GM18870 (cell line): Measurements from ENCODE around the gene UCHL1.
A peak's percentile ranks its signal among the peaks of the same experiment; 100 is the strongest.

Source experiments
- ATAC-seq: cut with Tn5 transposase; IDR thresholded peaks from one replicate; pipeline ENCODE4 v1.9.1; 2021; ENCODE audit warnings: moderate library complexity; ENCODE audit not compliant: unreplicated experiment

UCHL1 gene

GRCh38 chr4:41256740-41257256 lies at the start of gene UCHL1:
Gene UCHL1 (plus strand): TSS chr4:41256928. CDS start chr4:41256977, 49 bp downstream.
- no peak for ATAC-seq

GRCh38 chr4:41207291-41207831 lies 49.4 kb upstream of the UCHL1 start:
- ATAC-seq = no peak

DNA sequence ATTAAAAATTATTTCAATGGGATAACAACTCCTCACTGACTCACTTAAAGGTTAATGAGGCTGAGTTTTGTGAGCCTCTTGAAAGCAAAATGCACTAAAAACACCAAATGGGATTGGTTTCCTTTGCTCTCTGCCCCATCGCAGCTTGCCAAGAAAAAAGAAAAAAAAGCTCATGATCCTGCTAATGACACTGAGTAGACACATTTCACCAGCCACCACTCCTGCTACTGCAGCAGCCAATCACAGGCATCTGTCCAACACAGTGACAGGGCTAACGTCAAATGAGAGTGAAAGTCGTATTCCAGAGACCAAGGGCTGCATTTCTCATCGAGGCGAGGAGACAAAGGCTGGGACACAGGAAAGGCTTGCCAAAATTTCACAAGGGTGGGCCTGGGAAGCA lies 47.5 kb upstream of the UCHL1 start:
- no peak for ATAC-seq

- no peak for ATAC-seq
Measured at GRCh38 chr4:41209901-41210300, 46.8 kb upstream of the UCHL1 start.

DNA sequence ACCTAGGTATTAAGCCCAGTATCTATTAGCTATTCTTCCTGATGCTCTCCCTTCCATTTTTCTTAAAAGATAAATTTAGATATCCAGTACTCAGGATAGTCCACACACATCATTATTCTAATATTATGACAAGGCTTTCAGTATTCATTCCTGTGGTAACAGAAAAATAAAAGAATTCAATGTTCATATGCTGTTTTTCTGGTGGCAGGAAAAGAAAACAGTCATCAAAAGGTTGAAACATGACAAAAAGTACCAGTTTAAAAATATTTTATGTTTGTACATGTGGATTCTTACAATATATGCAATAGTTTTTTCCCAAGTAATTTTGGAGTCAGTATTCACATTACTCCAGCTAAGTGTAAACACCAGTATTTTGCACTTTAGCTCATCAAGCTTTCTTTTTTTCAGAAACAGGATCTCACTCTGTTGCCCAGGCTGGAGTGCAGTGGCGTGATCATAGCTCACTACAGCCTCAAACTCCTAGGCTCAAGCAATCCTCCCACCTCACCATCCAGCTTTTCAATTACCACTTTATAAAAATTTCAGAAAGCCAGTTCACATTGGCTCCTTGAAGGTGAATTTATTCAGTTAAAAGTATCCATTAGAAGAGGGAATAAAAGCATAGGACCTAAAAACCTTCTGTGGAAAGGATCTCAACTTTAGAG lies 44.6 kb upstream of the UCHL1 start:
- no peak for ATAC-seq

DNA sequence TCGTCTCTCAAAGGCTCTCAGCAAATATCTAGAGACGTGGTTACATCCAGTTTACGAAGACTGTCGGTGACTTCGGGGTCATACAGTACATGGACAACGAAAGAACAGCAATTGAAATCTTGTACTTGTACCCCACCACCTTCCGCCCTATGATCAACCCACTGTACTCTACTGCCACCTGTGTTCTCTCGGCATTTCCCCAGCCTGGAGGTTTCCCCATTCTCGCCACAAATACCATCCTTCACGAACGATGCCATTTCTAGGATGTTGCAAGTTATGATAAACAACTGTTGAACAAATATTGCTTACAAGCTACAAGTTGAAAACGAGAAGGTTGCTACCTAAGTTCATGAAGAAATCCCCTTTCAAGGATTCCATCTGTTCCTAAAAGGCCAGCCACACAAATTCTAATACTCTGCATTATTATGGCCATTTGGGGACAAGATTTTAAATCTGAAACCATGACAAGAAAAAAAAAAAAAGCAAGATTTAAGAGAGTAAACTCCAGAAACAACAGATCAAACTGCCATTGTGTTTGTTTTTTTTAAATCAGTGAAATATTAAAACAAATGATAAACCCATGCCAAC lies 44.0 kb upstream of the UCHL1 start:
- ATAC-seq = peak; percentile 27

DNA sequence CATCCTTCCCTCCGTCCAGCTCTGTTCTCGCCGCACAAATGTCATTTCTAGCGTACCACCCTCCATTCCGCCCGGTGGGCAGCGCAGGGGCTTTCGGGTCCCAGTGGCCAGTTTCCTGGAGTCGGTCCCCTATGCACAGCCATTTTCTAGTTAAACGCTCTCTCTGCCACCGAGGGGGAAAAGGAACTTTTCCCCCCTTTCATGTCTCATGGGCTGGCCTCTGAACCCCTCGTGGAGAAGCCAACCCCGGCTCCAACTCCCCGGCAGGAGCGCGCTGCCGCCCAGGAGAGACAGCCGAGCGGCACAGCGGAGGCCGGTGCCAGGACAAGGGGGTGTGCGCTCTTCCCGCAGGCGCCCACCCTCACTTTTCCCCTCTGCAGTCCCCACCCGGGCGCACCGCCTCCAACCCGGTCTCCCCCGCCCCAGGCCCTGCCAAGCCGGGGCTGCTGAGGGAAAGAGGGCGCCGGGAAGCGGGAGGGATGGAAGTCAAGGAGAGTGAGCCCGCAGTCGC lies 43.0 kb upstream of the UCHL1 start:
- ATAC-seq = peak; percentile 1

DNA sequence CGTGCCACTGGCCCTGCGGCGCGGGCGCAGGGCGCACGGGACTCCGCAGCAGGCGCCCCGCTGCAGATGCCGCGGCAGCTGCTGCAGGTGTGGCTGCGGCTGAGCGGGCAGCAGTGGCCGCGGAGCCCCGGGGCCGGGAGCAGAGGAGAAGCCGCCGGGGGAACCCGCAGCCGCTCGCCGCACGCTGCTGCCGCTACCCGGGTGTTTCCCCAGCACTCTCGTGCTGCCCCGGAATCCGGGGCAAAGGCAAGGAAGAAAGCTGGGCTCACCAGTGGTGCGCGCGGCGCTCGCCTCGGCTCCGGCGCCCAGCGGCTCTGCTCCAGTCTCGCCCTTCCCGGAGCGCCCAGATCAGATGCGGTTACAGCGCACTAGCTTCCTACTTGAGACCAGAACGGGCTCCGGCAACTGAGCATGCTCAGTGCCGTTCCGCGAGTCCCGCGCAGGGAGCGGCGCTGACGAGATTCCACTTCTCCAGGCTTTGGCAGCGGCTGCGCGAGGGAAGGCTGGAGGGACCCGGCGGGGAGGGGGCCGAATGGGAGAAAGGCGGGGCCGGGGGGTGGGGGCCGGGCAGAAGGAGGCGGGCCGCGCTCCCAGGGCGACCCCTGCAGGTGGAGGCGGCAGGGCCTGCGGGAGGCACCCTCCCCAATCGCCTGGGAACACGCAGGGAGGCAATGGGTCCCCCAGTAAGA lies 42.4 kb upstream of the UCHL1 start, which contains the start of gene APBB2:
TSS of gene APBB2 (minus strand) at position 407 of the 689 bp plus-strand sequence. CDS start 181,288 bp downstream, outside the sequence.
- peak; percentile 42 for ATAC-seq

GRCh38 chr4:41214825-41215146 lies 41.9 kb upstream of the UCHL1 start:
- ATAC-seq = peak; percentile 5

DNA sequence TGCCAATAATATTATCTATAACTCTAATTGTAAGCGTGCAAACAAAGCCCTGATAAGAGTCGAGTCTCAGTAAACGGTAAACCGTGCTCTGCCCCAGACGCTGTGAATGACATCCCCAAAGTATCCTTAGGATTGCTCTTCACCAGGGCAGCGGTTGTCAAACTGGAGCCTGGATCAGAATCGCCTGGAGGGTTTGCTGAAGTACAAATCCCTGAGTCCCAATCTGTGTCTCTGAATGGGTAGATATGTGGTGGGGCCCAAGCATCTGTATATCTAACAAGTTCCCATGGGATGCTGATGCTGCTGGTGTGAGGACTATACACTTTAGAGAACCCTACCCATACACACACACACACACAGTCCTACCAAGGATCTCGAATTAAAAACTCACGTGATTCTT lies 41.6 kb upstream of the UCHL1 start:
- ATAC-seq = no peak

- no peak for ATAC-seq
Measured at GRCh38 chr4:41215969-41216293, 40.8 kb upstream of the UCHL1 start.

- no peak for ATAC-seq
Measured at GRCh38 chr4:41216294-41217019, 40.3 kb upstream of the UCHL1 start.

DNA sequence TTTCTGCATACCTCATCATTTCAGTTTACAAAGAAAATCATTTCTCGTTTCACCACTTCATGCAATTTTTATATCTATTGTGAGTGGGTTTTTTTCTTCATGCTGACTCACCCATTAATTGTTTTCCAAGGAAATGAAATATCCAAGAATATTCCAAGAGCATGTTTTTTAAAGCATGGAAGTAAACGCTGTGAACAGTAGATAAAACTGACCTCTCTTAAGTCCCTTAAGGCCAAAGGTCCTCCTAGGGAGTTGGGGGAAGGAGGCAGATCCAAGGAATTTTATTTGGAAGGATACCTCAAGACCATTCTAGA lies 39.8 kb upstream of the UCHL1 start:
- no peak for ATAC-seq

- no peak for ATAC-seq
Measured at GRCh38 chr4:41217374-41217773, 39.4 kb upstream of the UCHL1 start.

- no peak for ATAC-seq
Measured at GRCh38 chr4:41218703-41219102, 38.0 kb upstream of the UCHL1 start.

GRCh38 chr4:41219421-41219950 lies 37.2 kb upstream of the UCHL1 start:
- no peak for ATAC-seq

DNA sequence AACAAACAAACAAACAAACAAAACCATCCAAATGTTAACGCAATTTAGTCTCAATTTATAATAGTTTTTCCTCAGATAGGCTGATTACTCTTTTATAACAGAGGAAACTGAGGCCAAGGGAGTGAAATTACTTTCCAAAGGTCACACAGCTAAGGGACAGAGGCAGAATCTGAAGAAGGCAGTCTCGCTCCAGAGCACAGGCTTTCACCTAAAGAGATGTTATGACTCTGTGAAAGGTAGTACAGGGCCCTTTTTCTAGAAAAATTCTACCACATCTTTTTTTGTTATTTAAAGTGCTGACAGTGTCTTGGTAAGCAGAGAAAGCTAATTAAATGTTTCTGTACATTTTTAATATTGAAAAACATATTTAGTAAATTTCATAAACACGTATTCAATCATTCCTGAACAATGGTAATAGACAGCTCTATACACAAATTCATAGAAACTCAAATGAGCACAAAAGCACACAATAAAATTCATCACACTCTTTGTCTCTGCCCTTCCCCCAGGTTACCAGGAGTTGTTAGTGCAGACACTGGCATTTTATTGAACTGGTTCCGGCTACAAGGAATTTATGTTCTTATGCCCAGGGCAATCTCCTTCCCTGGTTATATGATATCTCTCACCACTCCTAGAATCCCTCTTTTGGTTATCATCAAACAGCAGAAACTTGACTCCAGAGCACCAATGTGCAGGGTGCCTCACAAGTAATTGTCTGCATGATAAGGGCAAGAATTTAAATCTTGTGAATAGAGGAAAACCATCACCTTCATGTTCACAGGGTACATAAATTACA lies 34.7 kb upstream of the UCHL1 start:
- no peak for ATAC-seq

DNA sequence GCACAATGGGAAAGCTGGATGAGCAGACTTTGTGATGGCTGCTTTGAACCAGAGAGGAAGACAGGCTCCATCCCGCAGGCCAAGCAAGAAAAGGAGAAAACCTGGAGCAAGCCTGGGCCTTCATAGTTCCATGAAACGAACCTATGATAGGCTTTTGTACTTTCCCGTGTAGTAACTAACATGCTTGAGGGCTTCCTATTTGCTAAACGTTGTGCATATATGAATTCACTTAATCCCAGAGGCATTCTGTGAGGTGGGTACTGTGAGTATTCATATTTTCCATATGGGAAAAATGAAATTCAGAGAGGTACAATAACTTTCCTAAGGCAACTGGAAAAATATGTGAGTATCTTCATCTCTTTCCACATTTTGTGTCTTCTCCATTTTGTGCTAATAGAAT lies 28.8 kb upstream of the UCHL1 start:
- ATAC-seq = no peak

DNA sequence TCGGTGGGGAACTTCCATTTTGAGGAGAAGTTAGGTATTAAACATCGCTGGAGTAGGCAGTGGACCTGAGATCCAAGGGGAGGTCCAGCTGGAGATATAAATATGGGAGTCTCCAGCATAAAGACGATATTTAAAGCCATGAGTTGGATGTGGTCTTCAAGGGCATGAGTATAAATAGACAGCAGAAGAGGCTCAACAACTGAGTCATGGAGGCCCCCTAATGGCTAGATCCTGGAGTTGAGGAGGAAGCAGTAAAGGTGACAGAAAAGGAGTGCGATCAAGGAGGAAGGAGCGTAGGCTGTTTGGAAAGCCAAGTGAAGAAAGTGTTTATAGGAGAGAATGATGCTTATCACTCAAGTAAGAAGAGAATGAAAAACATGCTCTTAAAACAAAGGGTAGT lies 24.3 kb upstream of the UCHL1 start:
- ATAC-seq = no peak

DNA sequence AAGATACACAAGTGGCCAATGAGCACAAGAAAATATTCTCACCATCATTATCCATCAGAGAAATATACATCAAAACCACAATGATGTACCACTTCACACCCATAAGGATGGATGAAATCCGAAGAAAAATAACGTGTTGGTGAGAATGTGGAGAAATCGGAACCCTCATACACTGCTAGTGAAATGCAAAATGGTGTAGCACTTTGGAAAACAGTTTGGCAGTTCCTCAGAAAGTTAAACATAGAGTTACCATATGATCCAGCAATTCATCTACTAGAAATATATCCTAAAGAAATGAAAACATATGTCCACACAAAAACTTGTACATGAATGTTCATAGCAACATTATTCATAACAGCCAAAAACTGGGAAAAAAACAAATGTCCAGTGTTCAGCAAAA lies 23.9 kb upstream of the UCHL1 start:
- ATAC-seq = no peak
